Endothelial cell of umbilical vein (primary cell): Measurements from ENCODE around the gene CCDC81. TPM values are rescaled to one million over a fixed set of nuclear protein-coding genes. Genes with fewer than 3 reads are reported as not detected.

Experiments used
- BruUV-seq: library from RNA; stranded (reverse); fragments of 400-500 nt; replicated peaks from 2 replicates; lab custom pipeline; 2021; lab: Mats Ljungman, UMichigan
- CTCF ChIA-PET: fragments of 300-600, 350-600 bp; sonication (Branson Sonifier 250); formaldehyde crosslinking; loops from one replicate; lab custom pipeline; 2021; ENCODE audit warnings: antibody characterized with exemption, inconsistent platforms; lab: Charles Lee
- POLR2A ChIA-PET: fragments of 300-600, 350-600 bp; sonication (Branson Sonifier 250); formaldehyde crosslinking; loops from one replicate; lab custom pipeline; 2021; ENCODE audit warnings: antibody characterized with exemption, inconsistent platforms; lab: Charles Lee
- DNase-seq: peaks from one replicate; pipeline ENCODE4 v3.0.0-alpha.2; 2011; ENCODE audit warnings: low read depth, low spot score
- FAIRE-seq: peaks from 2 replicates; lab custom pipeline; 2011; peaks lifted over from hg19 to GRCh38; lab: Jason Lieb, UNC
- H2AFZ ChIP-seq: 2 replicates; pipeline ENCODE4 v1.6.0; 2012; ENCODE audit warnings: low read depth, low read length, control low read depth, inconsistent platforms
- H3K27ac ChIP-seq: 2 replicates; pipeline ENCODE4 v1.5.1; 2011; ENCODE audit warnings: low read depth, mild to moderate bottlenecking, control low read depth, low read length, moderate library complexity; ENCODE audit not compliant: insufficient read depth
- H3K27me3 ChIP-seq, 2 experiments: 2 replicates each; pipeline versions ENCODE4 v1.6.0 to v1.6.1; 2011; ENCODE audit warnings: low read length in 2 of 2, mixed read lengths in 1 of 2; ENCODE audit not compliant: control insufficient read depth in 2 of 2, insufficient read depth in 2 of 2
- H3K36me3 ChIP-seq, 2 experiments: 2 replicates in 1 of 2; 3 replicates in 1 of 2; pipeline ENCODE4 v1.5.1; 2011; ENCODE audit warnings: low read length in 2 of 2, mild to moderate bottlenecking in 1 of 2, moderate library complexity in 1 of 2; ENCODE audit not compliant: control insufficient read depth in 2 of 2, insufficient read depth in 2 of 2; ENCODE audit errors: extremely low read depth in 1 of 2
- H3K4me1 ChIP-seq: 3 replicates; pipeline ENCODE4 v1.5.1; 2011; ENCODE audit warnings: mild to moderate bottlenecking, low read length; ENCODE audit not compliant: control insufficient read depth, insufficient read depth; ENCODE audit errors: extremely low read depth
- H3K4me2 ChIP-seq: 2 replicates; pipeline ENCODE4 v1.6.1; 2011; ENCODE audit warnings: low read length, control low read depth, mixed read lengths; ENCODE audit not compliant: insufficient read depth
- H3K4me3 ChIP-seq, 3 experiments: fragments of 200-600 bp in 1 of 3; sonication (generic), shearing (Covaris generic) in 1 of 3; replicated peaks in 1 of 3; 2 replicates each; pipeline ENCODE4 v1.5.1; 2011 to 2016; ENCODE audit warnings: control low read depth in 3 of 3, low read length in 3 of 3, mild to moderate bottlenecking in 2 of 3, inconsistent platforms in 1 of 3, low read depth in 1 of 3, moderate library complexity in 1 of 3; ENCODE audit not compliant: insufficient read depth in 1 of 3
- H3K79me2 ChIP-seq: 2 replicates; pipeline ENCODE4 v1.6.0; 2012; ENCODE audit warnings: low read length, inconsistent platforms; ENCODE audit not compliant: control insufficient read depth, insufficient read depth
- H3K9ac ChIP-seq: replicated peaks from 2 replicates; pipeline ENCODE3; 2011; ENCODE audit warnings: low read length, control low read depth; ENCODE audit not compliant: insufficient read depth; ENCODE audit errors: extremely low read depth
- H3K9me1 ChIP-seq: replicated peaks from 3 replicates; pipeline ENCODE4 v1.6.0; 2011; ENCODE audit warnings: mild to moderate bottlenecking, low read length; ENCODE audit not compliant: control insufficient read depth, insufficient read depth; ENCODE audit errors: extremely low read depth
- H3K9me3 ChIP-seq: replicated peaks from 2 replicates; pipeline ENCODE4 v1.5.1; 2012; ENCODE audit warnings: low read length, inconsistent platforms; ENCODE audit not compliant: control insufficient read depth, insufficient read depth
- H4K20me1 ChIP-seq: replicated peaks from 2 replicates; pipeline ENCODE3; 2011; ENCODE audit warnings: mild to moderate bottlenecking, low read length; ENCODE audit not compliant: control insufficient read depth, insufficient read depth; ENCODE audit errors: extremely low read depth
- FOS ChIP-seq: IDR thresholded peaks from 2 replicates; pipeline ENCODE4 v1.6.1; 2011; ENCODE audit warnings: mild to moderate bottlenecking, low read length, moderate library complexity, borderline replicate concordance; ENCODE audit not compliant: insufficient read depth
- GATA2 ChIP-seq: IDR thresholded peaks from 2 replicates; pipeline ENCODE4 v1.7.0; 2011; ENCODE audit warnings: low read depth, mild to moderate bottlenecking, moderate library complexity, mixed read lengths, low read length; ENCODE audit not compliant: insufficient read length, insufficient read depth
- MYC ChIP-seq: IDR thresholded peaks from one replicate; pipeline ENCODE4 v1.6.1; 2011; ENCODE audit warnings: mild to moderate bottlenecking, low read depth, low read length
- POLR2A ChIP-seq: IDR thresholded peaks from 2 replicates; pipeline ENCODE4 v1.6.1; 2012; ENCODE audit warnings: low read depth, mild to moderate bottlenecking, control low read depth, low read length
- POLR2AphosphoS5 ChIP-seq: IDR thresholded peaks from 2 replicates; pipeline ENCODE4 v1.6.1; 2012; ENCODE audit warnings: low read depth, mild to moderate bottlenecking, control low read depth, low read length, moderate library complexity; ENCODE audit not compliant: insufficient read depth
- dilution Hi-C: fragments of 300-500 bp; cut with MboI; formaldehyde crosslinking; loops from one replicate; pipeline ENCODE4 v1.15.0; 2019; ENCODE audit warnings: low sequenced_read_pairs; ENCODE audit not compliant: extremely low pct_ligation_motif_present
- intact Hi-C: fragments of 100-400 bp; cut with micrococcal nuclease; formaldehyde crosslinking; loops from one replicate; pipeline ENCODE4 v1.10.0; 2022
- polyA plus RNA-seq, 4 experiments: library from polyadenylated mRNA; depleted of rRNA in 3 of 4; stranded (reverse) in 3 of 4; unstranded in 1 of 4; fragments of >200 nt; gene quantifications; 2 replicates each; pipeline versions ENCODE4 v1.2.1 to v1.2.3, GENCODE V29; 2011 to 2012; ENCODE audit warnings: missing spikeins in 1 of 4
- total RNA-seq: library from RNA; stranded (reverse); gene quantifications from 2 replicates; pipeline ENCODE4 v1.2.3, GENCODE V29; 2021
- TF ChIP-seq, protein P1 (sequence below), 2 donors: IDR thresholded peaks; 1 replicate in 1 of 2; 2 replicates in 1 of 2; pipeline ENCODE4 v1.5.1; 2011; ENCODE audit warnings: low read length in 2 of 2, mild to moderate bottlenecking in 2 of 2, moderate library complexity in 2 of 2, control low read depth in 1 of 2, inconsistent platforms in 1 of 2, low read depth in 1 of 2; ENCODE audit not compliant: insufficient read depth in 1 of 2; ENCODE audit errors: extremely low read depth in 1 of 2
- TF ChIP-seq, protein P2 (sequence below): IDR thresholded peaks from 2 replicates; pipeline ENCODE4 v1.6.1; 2011; ENCODE audit not compliant: insufficient read depth, insufficient read length

CCDC81 gene
- total and polyA plus RNA-seq, 2 donors (not counting 3 experiments of a cell fraction or from before 2014, with no cell fraction given), result 0.57 to 1.1 TPM

DNA sequence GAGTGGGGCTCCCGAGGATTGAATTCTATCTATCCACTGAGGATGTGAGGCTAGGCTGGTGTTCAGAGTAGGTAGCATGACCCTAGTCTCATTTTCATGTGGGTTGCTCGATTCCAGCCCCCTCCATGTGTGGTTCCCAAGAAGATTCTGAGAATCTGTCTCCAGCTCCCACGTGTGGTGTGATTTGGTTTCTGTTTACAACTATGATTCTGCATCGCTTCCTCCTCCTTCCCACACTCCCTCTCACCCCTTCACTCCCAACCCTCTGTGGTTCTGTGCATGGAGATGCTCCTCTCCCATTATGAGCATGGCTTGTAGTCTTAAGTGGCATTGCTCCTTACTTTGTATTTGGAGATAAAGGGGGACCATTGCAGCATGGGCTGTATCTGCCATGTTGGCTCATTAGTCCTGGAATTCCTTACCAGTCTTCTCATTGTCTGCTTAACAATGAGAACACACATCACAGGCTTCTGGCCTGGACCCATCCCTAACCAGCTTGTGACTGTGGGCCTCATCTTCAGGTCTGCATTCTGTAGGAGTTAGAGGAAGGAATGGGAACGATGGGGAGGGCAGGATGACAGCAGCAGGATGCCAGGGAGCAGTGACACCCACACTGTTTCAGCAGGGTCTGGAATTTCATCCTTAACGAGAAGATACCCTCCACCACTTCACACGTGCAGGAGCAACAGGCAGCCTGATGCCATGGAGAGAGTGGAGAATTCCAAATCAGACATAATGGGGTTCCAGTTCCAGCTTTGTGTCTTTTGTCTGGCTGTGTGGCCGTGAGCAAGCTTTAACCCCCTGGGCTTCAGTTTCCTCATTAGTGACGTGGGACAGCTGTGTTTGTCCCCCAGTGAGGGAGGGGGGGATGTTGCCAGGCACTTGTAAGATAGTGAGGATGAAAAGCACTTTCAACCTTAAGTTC is 86.0 kb downstream of the CCDC81 start:
- no peaks in the 10 kb centered on the region for H3K36me3 ChIP-seq
- H4K20me1 ChIP-seq, result no peaks in the 10 kb centered on the region
- peak overlapping the region; percentile 93 for H3K27ac ChIP-seq
- intact Hi-C loops, result loop anchor here (1.0 kb wide), 14 partner anchors 17 to 358 kb away; no protein-coding TSS in a partner anchor
- no peaks in the 10 kb centered on the region for H3K79me2 ChIP-seq
- dilution Hi-C loops, result no loop called here
- no peaks in the 10 kb centered on the region for H3K9me3 ChIP-seq
- FAIRE-seq (no peak), DNase-seq (peak; percentile 69)
- H3K4me3 ChIP-seq, result no peak overlapping the region
- H3K4me2 ChIP-seq, result no peak overlapping the region
- TF ChIP-seq POLR2A (no peak), POLR2AphosphoS5 (no peak), GATA2 (no peak), MYC (no peak), FOS (no peak)
- TF ChIP-seq, protein P1, sequence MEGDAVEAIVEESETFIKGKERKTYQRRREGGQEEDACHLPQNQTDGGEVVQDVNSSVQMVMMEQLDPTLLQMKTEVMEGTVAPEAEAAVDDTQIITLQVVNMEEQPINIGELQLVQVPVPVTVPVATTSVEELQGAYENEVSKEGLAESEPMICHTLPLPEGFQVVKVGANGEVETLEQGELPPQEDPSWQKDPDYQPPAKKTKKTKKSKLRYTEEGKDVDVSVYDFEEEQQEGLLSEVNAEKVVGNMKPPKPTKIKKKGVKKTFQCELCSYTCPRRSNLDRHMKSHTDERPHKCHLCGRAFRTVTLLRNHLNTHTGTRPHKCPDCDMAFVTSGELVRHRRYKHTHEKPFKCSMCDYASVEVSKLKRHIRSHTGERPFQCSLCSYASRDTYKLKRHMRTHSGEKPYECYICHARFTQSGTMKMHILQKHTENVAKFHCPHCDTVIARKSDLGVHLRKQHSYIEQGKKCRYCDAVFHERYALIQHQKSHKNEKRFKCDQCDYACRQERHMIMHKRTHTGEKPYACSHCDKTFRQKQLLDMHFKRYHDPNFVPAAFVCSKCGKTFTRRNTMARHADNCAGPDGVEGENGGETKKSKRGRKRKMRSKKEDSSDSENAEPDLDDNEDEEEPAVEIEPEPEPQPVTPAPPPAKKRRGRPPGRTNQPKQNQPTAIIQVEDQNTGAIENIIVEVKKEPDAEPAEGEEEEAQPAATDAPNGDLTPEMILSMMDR (IDR thresholded peaks at IDR 0.05; ENCODE audit: extremely low read depth in 1 of 2, insufficient read depth in 1 of 2, low read depth in 1 of 2, low read length in 2 of 2), result peak in 1 of 2 donors; percentile 3
- TF ChIP-seq, protein P2, sequence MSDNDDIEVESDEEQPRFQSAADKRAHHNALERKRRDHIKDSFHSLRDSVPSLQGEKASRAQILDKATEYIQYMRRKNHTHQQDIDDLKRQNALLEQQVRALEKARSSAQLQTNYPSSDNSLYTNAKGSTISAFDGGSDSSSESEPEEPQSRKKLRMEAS, result no peak
- no peaks in the 10 kb centered on the region for H3K27me3 ChIP-seq
- H3K4me1 ChIP-seq, result peaks cover 57% of the 10 kb centered on the region
- no peaks in the 10 kb centered on the region for H3K9me1 ChIP-seq
- POLR2A ChIA-PET, result interaction anchor here (0.8 to 1.8 kb wide), 9 partner anchors 13 to 235 kb away, joined by 3 to 15 read pairs (median 4); no protein-coding TSS in a partner anchor
- CTCF ChIA-PET, result interaction anchor here (0.9 to 2.0 kb wide), 13 partner anchors 8 to 358 kb away, joined by 3 to 20 read pairs (median 5); no protein-coding TSS in a partner anchor
- BruUV-seq, result TSS peak; percentile 76
- peak overlapping the region; percentile 48 for H3K9ac ChIP-seq
- H2AFZ ChIP-seq, result no peak overlapping the region
